Measurements from ENCODE around the gene LIG1. TPM values are rescaled to one million over a fixed set of nuclear protein-coding genes. Genes with fewer than 3 reads are reported as not detected.
A peak's percentile ranks its signal among the peaks of the same experiment; 100 is the strongest.
"Not testable (repeated sequence)": the region's sequence is repeated elsewhere in the genome, so short reads cannot be mapped to it uniquely, and the experiment has no call there.

Gene LIG1
- polyA plus RNA-seq, 3 donors from 2014 or later = 13.1 to 26.0 (median 17.3) TPM

DNA sequence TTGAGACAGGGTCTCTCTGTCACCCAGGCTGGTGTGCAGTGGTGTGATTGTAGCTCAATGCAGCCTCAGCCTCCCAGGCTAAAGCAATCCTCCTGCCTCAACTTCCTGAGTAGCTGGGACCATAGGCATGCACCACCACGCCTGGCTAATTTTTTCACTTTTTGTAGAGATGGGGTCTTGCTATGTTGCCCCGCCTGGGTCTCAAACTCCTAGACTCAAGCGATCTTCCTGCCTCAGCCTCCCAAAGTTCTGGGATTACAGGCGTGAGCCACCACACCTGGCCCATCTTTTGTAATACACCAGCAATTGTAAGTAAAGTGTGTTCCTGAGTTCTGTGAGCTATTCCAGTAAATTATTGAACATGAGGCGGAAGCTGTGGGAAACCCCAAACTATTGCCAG is 66.2 kb downstream of the LIG1 start:
- DNase-seq = no peak
- Mint-ChIP-seq H3K9me3 (no peaks in the 10 kb centered on the region), H3K27me3 (ENCODE audit: low read depth in 3 of 3) (peaks cover 0 to 3% (median 0%) of the 10 kb centered on the region in 3 donors), H3K27ac (no peak overlapping the region), H3K4me1 (peaks cover 1 to 9% of the 10 kb centered on the region in 2 donors), H3K4me3 (no peak overlapping the region), H3K36me3 (no peaks in the 10 kb centered on the region)

DNA sequence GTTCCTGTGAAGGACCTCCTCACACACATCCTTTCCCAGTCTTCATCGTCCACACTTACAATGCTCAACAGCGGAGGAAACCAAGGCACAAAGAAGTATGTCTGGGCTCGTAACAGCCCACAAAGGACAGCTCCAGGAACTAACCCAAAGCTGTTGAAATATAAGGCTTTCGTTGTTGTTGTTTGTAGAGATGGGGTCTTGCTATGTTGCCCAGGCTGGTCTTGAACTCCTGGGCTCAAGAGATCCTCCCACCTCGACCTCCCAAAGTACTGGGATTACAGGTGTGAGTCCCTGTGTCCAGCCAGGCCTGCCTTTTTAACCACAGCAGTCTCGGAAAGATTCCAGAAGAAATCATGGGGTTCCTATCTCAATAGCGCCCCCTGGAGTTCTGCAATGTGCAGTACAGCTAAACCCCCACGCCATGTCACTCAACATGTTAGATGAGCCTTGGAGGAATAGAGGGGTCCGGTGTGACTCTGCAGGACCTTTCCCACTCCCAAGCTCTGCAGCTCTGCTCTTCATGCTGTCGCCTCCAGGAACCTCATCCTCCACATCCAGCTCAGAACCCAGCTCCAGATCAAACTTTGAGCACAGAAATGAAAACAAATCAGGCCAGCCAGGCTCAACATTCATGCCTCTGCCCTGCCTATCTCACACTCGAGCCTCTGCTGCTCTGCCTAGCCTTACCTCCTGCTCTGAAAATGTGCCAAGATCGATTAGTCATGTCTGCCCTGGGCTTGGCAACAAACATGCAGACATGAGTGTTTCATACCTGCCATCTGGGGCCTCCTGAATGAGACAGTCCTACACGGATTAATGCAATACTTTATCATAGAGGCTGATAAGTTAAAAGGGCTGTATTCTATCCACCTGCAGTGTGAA is 67.0 kb downstream of the LIG1 start:
- Mint-ChIP-seq H3K4me1 (peaks cover 1 to 8% of the 10 kb centered on the region in 2 donors), H3K27me3 (ENCODE audit: low read depth in 3 of 3) (peaks cover 0 to 3% (median 0%) of the 10 kb centered on the region in 3 donors), H3K27ac (no peak overlapping the region), H3K36me3 (no peaks in the 10 kb centered on the region), H3K9me3 (no peaks in the 10 kb centered on the region), H3K4me3 (no peak overlapping the region)
- peak; percentile 10 to 21 (median 20) for DNase-seq

DNA sequence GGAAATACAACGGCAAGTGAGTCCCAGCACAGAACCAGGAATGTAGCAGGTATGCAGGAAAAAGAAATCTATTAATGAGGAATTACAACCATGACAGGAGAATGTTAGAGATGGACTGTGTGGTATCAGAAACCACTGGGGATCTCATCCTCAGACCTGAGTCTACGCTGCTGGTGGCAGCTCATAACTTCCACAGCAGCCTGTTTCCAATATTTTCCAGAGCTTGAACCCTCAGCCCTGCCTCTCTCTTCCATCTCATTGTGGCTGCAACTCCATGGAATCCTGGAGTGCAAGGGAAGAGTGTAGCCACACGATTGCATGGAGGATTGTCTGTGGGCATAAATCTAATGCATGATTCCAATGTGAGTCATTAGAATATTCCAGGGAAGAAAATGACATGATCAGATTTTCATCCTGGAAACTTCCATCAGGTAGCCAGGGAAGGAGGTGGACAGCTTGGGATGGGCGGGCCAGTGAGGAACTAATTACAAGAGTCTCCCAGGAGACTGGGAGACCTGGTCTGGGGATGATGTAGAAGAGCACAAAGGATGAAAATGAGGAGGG is 74.5 kb downstream of the LIG1 start:
- no peak overlapping the region for H3K4me3 Mint-ChIP-seq
- no peaks in the 10 kb centered on the region for H3K4me1 Mint-ChIP-seq
- H3K27ac Mint-ChIP-seq = no peak overlapping the region
- peaks cover 1 to 7% (median 5%) of the 10 kb centered on the region in 3 donors for H3K27me3 Mint-ChIP-seq (ENCODE audit: low read depth in 3 of 3)
- H3K9me3 Mint-ChIP-seq = no peaks in the 10 kb centered on the region
- no peaks in the 10 kb centered on the region for H3K36me3 Mint-ChIP-seq
- no peak for DNase-seq

DNA sequence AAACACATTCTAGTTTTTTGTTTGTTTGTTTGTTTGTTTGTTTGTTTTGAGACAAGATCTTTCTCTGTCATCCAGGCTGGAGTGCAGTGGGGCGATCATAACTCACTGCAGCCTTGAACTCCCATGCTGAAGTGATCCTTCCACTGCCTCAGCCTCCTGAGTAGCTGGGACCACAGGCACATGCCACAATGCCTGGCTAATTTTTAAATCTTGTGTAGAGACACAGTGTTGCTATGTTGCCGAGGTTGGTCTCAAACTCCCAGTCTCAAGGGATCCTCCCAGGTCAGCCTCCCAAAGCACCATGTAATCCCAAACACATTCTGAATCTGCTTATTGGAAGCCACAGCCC is 75.3 kb downstream of the LIG1 start:
- no peak for DNase-seq
- Mint-ChIP-seq H3K36me3 (no peaks in the 10 kb centered on the region), H3K9me3 (no peaks in the 10 kb centered on the region), H3K4me3 (no peak overlapping the region), H3K27ac (no peak overlapping the region), H3K4me1 (no peaks in the 10 kb centered on the region), H3K27me3 (ENCODE audit: low read depth in 3 of 3) (peaks cover 1 to 9% (median 7%) of the 10 kb centered on the region in 3 donors)

DNA sequence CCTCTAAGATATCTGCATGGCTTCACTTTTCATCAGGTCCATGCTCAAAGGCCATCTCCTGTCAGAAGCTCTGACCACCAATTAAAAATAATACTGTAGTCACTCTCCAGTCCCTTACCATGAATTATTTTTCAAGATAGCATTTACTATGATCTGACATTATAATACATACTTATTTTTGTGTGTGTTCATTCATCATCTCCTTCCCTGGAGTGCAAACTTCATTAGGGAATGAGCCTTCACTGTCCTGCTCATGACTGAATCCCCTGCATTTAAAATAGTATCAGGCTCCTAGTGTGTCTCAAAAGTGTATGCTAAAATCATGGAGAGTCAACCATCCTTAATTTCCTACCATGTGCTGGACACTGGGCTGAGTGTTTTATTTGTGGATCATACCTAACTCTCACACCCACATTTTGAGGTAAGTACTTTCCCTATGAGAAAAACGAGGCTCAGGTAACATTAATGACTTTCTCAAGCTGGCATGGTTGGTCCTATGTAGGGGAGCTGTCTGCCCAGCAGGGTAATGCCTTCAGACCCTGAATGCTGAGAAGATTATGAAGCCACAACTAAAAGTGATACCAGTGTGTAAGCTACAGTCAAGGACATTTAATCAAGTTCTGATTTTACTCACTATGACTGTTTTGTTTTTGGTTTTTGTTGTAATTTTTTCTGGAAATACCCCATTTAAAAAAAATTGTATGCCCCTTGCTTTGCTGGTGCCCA is 75.9 kb downstream of the LIG1 start:
- no peaks in the 10 kb centered on the region for H3K4me1 Mint-ChIP-seq
- no peak for DNase-seq
- H3K36me3 Mint-ChIP-seq = no peaks in the 10 kb centered on the region
- H3K9me3 Mint-ChIP-seq = no peaks in the 10 kb centered on the region
- peaks cover 1 to 13% (median 7%) of the 10 kb centered on the region in 3 donors for H3K27me3 Mint-ChIP-seq (ENCODE audit: low read depth in 3 of 3)
- H3K4me3 Mint-ChIP-seq = no peak overlapping the region
- H3K27ac Mint-ChIP-seq = no peak overlapping the region

DNA sequence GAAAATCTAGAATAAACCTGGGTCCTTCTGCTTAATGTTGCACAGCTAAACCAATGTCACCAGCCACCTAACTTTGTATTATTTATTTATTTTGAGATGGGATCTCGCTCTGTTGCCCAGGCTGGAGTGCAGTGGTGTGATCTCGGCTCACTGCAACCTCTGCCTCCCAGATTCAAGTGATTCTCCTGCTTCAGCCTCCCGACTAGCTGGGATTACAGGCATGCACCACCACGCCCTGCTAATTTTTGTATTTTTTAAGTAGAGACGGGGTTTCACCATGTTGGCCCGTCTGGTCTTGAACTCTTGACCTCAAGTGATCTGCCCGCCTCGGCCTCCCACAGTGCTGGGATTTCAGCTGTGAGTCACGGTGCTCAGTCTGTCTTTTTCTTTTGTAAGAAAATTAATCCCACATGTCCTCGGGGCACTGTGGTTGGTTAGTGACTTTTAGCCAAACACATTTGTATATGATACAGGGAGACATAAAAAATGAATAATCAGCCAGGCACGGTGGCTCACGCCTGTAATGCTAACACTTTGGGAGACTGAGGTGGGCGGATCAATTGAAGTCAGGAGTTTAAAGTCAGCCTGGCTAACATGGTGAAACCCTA is 78.9 kb downstream of the LIG1 start:
- not testable (repeated sequence) for H3K27ac Mint-ChIP-seq, DNase-seq, H3K36me3 Mint-ChIP-seq, H3K4me1 Mint-ChIP-seq, H3K4me3 Mint-ChIP-seq, H3K9me3 Mint-ChIP-seq
- H3K27me3 Mint-ChIP-seq (ENCODE audit: low read depth in 3 of 3) = peaks cover 4 to 18% (median 4%) of the 10 kb centered on the region in 3 donors

DNA sequence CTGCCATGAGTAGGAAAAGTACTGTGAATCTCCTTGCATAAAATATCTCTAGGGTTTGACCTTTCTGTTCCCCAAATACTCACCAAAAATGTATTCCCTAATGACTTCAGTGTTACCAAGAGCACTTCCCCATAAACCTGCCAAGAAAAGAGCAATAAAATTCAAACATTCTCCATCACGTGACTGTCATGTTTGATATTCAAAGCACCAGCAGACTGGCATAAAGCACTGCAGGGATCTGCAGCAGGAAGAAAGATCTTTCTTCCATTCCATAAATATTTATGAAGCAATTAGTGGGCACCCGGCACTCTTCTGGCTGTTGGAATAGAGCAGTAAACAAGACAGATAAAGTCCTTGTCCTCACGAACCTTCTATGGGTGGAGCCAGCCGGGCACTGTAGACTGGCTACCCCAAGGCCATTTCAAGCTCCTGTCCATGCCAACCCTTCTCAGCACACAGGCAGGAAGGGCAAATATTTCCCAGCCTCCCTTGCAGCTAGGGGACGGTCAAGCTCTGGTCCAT is 79.8 kb downstream of the LIG1 start:
- no peak overlapping the region for H3K27ac Mint-ChIP-seq
- H3K27me3 Mint-ChIP-seq (ENCODE audit: low read depth in 3 of 3) = peaks cover 4 to 13% (median 4%) of the 10 kb centered on the region in 3 donors
- no peak overlapping the region for H3K4me3 Mint-ChIP-seq
- H3K4me1 Mint-ChIP-seq = no peaks in the 10 kb centered on the region
- no peak for DNase-seq
- no peaks in the 10 kb centered on the region for H3K9me3 Mint-ChIP-seq
- no peaks in the 10 kb centered on the region for H3K36me3 Mint-ChIP-seq

DNA sequence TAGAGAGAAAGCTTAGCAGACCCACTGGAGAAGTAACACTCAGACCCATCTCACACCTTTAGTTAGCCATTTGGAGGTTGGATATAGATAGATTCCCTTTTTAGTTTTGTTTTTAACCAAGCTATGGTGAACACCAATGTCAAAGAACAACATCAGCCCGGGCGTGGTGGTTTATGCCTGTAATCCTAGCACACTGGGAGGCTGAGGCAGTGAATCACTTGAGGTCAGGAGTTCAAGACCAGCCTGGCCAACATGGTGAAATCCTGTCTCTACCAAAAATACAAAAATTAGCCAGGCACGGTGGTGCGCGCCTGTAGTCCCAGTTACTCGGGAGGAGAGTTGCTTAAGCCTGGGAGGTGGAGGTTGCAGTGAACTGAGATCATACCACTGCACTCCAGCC is 81.2 kb downstream of the LIG1 start:
- H3K4me1 Mint-ChIP-seq, H3K27ac Mint-ChIP-seq, H3K36me3 Mint-ChIP-seq, DNase-seq, H3K9me3 Mint-ChIP-seq, H3K4me3 Mint-ChIP-seq: not testable (repeated sequence)
- peaks cover 4 to 13% (median 4%) of the 10 kb centered on the region in 3 donors for H3K27me3 Mint-ChIP-seq (ENCODE audit: low read depth in 3 of 3)

DNA sequence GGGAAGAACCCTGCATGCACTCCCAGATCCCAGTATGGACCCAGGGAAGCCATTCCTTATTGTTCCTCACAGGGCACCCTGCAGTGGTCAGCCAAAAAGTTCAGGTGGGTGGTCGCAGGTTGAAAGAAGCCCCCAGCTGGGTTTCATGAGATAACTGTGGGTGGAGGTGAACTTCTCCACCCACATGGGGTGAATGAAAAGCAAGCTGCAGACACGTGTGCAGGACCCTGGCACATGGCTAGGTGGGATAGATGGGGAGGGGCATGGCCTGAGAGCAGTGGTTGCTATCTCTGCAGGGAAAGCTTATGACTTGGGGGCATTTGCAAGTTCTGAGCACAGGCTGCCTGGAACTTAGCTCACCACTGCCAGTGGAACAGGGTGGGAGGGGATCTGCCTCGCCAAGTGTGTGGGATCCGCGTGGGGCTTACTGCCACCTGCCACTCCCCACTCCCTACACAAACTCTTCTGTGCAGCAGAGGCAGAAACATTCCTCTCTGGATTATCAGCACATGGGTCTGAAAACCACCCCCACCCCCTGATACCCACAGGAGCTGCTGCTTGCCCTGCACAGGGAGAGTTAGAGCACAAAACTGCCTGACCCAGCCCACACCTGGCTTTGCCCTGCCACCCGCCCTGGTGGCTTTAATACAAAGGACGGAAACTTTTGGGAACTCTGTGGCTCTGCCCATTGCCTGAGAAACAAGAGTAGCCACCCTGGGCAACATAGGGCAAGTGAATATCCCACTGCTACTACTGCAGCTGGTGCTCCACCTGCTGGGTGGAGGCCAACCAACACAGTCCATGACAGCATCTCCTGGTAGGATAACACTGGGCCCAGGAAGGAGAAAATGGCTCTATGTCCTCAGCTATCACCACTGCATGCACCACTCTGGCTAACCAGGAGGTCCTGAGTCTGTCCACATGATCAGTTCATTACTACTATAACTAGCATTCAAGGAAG is 84.0 kb downstream of the LIG1 start:
- Mint-ChIP-seq H3K36me3 (no peaks in the 10 kb centered on the region), H3K27me3 (ENCODE audit: low read depth in 3 of 3) (peaks cover 0 to 16% (median 7%) of the 10 kb centered on the region in 3 donors), H3K9me3 (no peaks in the 10 kb centered on the region), H3K4me1 (no peaks in the 10 kb centered on the region), H3K4me3 (no peak overlapping the region), H3K27ac (no peak overlapping the region)
- no peak for DNase-seq

DNA sequence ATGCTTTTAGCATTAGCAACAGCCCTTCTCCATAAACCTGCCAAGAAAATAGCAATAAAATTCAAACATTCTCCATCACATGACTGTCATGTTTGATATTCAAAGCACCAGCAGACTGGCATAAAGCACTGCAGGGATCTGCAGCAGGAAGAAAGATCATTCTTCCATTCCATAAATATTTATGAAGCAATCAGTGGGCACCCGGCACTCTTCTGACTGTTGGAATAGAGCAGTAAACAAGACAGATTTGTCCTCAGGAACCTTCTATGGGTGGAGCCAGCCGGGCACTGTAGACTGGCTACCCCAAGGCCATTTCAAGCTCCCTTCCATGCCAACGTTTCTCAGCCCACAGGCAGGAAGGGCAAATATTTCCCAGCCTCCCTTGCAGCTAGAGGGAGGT is 85.1 kb downstream of the LIG1 start:
- Mint-ChIP-seq H3K36me3 (no peaks in the 10 kb centered on the region), H3K4me3 (no peak overlapping the region), H3K27me3 (ENCODE audit: low read depth in 3 of 3) (peaks cover 2 to 12% (median 7%) of the 10 kb centered on the region in 3 donors), H3K27ac (no peak overlapping the region), H3K4me1 (no peaks in the 10 kb centered on the region), H3K9me3 (no peaks in the 10 kb centered on the region)
- DNase-seq = no peak

DNA sequence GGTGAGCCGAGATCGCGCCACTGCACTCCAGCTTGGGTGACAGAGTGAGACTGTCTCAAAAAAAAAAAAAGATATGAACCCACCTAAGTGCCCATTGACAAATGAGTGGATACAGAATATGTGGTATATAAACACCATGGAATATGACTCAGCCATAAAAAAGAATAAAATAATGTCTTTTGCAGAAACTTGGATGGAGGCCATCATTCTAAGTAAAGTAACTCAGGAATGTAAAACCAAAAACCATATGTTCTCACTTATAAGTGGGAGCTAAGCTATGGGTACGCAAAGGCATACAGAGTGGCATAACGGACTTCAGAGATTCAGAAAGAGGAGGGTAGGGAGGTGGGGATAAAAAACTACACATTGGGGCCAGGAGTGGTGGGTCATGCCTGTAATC is 89.0 kb downstream of the LIG1 start:
- H3K27me3 Mint-ChIP-seq (ENCODE audit: low read depth in 3 of 3) = peaks cover 6 to 10% (median 9%) of the 10 kb centered on the region in 3 donors
- H3K9me3 Mint-ChIP-seq = peaks cover 0 to 2% (median 0%) of the 10 kb centered on the region in 6 donors
- H3K4me3 Mint-ChIP-seq = no peak overlapping the region
- H3K36me3 Mint-ChIP-seq = no peaks in the 10 kb centered on the region
- no peak overlapping the region for H3K27ac Mint-ChIP-seq
- no peak for DNase-seq
- H3K4me1 Mint-ChIP-seq = no peaks in the 10 kb centered on the region

DNA sequence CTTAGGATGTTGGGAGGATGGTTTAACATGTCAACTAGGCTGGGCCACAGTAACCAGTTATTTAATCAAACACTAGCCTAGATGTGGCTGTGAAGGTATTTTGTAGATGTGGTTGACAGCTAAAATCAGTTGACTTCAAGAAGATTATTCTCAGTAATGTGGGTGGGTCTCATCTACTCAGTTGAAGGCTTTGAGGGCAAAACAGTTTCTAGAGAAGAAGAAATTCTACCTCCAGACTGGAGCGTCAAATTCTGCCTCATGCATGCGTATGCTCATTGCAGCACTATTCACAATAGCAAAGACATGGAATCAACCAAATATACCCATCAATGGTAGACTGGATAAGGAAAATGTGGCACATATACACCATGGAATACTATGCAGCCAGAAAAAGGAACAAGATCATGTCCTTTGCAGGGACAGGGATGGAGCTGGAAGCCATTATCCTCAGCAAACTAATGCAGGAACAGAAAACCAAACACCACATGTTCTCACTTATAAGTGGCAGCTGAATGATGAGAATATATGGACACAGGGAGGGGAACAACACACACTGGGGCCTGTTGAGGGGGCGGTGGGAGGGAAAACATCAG is 99.9 kb downstream of the LIG1 start:
- not testable (repeated sequence) for H3K9me3 Mint-ChIP-seq; H3K27me3 Mint-ChIP-seq (ENCODE audit: low read depth in 3 of 3); H3K27ac Mint-ChIP-seq; H3K4me1 Mint-ChIP-seq; H3K4me3 Mint-ChIP-seq; H3K36me3 Mint-ChIP-seq; DNase-seq

DNA sequence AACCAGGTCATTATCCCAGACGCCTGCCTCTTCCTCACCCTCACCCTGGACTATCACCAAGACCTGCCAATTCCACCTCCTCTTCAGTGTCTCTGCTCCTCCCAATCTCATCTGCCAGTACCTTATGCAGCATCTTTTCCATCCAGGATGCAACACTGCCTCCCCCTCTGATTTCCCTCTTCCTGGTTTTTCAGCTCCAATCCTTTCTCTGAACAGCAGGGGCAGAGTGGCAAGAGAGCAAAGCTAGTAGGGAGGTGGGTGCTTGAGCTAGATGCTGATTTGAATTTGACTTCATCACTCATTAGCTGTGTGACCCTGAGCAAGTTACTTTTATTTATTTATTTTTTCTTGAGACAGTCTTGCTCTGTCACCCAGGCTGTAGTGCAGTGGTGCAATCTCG is 100.7 kb downstream of the LIG1 start:
- H3K27me3 Mint-ChIP-seq (ENCODE audit: low read depth in 3 of 3) = peaks cover 0 to 5% (median 3%) of the 10 kb centered on the region in 3 donors
- no peak overlapping the region for H3K4me3 Mint-ChIP-seq
- no peaks in the 10 kb centered on the region for H3K9me3 Mint-ChIP-seq
- H3K27ac Mint-ChIP-seq = no peak overlapping the region
- DNase-seq = no peak
- no peaks in the 10 kb centered on the region for H3K36me3 Mint-ChIP-seq
- H3K4me1 Mint-ChIP-seq = no peaks in the 10 kb centered on the region

Data from immature natural killer cell (primary cell).